ENCODE results near the gene ADAMTS8. TPM values are rescaled to one million over a fixed set of nuclear protein-coding genes. Genes with fewer than 3 reads are reported as not detected.

Gene ADAMTS8
- total RNA-seq, 1 experiment from 2014 or later = 0.07 TPM

GRCh38 chr11:130411223-130411622 is 17.2 kb downstream of the ADAMTS8 start:
- no peak overlapping the region for H2AFZ ChIP-seq (ENCODE audit: low read depth, low read length, poor library complexity, severe bottlenecking)
- CTCF ChIA-PET = no interaction called here
- no peaks in the 10 kb centered on the region for H3K36me3 ChIP-seq (ENCODE audit: control insufficient read depth in 1 of 2, insufficient read depth in 2 of 2, low read length in 2 of 2)
- ATAC-seq (no peak), DNase-seq (ENCODE audit: low read depth, low spot score) (no peak)
- intact Hi-C loops (cut with micrococcal nuclease) = no loop called here
- H3K9me3 ChIP-seq (ENCODE audit: control insufficient read depth in 1 of 2, insufficient read depth in 1 of 2, low read depth in 1 of 2, low read length in 2 of 2) = no peaks in the 10 kb centered on the region
- peaks cover 12% of the 10 kb centered on the region; the same call in 1 of the 2 replicates for H3K27me3 ChIP-seq (ENCODE audit: insufficient read depth, low read length)
- no peak for TF ChIP-seq EZH2phosphoT487 (IDR thresholded peaks at IDR 0.05; ENCODE audit: borderline replicate concordance)
- no peak for TF ChIP-seq SIN3A (IDR thresholded peaks at IDR 0.05; ENCODE audit: low read depth)
- TF ChIP-seq ZNF274 (IDR thresholded peaks at IDR 0.05; ENCODE audit: low read depth, low read length) = no peak
- no peak for TF ChIP-seq ZFX (IDR thresholded peaks at IDR 0.05)
- no peak for TF ChIP-seq CTCF (IDR thresholded peaks at IDR 0.05 in 2 of 3, conservative IDR thresholded peaks at IDR 0.05 in 1 of 3; ENCODE audit: borderline replicate concordance in 1 of 3, insufficient read depth in 1 of 3, low read depth in 2 of 3, low read length in 2 of 3)
- no peak for TF ChIP-seq CEBPB (IDR thresholded peaks at IDR 0.05; ENCODE audit: low read depth)
- no peak for TF ChIP-seq REST (IDR thresholded peaks at IDR 0.05; ENCODE audit: low read depth)
- TF ChIP-seq FOSL1 (IDR thresholded peaks at IDR 0.05; ENCODE audit: low read depth) = no peak
- TF ChIP-seq, protein P1, sequence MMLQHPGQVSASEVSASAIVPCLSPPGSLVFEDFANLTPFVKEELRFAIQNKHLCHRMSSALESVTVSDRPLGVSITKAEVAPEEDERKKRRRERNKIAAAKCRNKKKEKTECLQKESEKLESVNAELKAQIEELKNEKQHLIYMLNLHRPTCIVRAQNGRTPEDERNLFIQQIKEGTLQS (IDR thresholded peaks at IDR 0.05) = no peak
- TF ChIP-seq EGR1 (IDR thresholded peaks at IDR 0.05; ENCODE audit: low read depth) = no peak
- no peak overlapping the region for H3K9ac ChIP-seq (ENCODE audit: low read length)
- no peaks in the 10 kb centered on the region for H4K20me1 ChIP-seq (ENCODE audit: insufficient read depth)
- H3K79me2 ChIP-seq (ENCODE audit: insufficient read depth, low read length) = no peaks in the 10 kb centered on the region
- no peaks in the 10 kb centered on the region for H3K9me2 ChIP-seq (ENCODE audit: insufficient read depth)
- H3K4me2 ChIP-seq (ENCODE audit: low read length) = no peak overlapping the region
- peaks cover 0 to 7% of the 10 kb centered on the region in 2 experiments; a peak in 2 of 4 replicates for H3K4me1 ChIP-seq (ENCODE audit: control insufficient read depth in 1 of 2, insufficient read depth in 2 of 2, low read length in 2 of 2)
- no TSS peak for BruUV-seq (replicated peaks)
- RAD21 ChIA-PET (ENCODE audit: low non-redundant PET in 1 of 2, low total read pairs in 2 of 2, uncharacterized antibody in 2 of 2, unreplicated experiment in 2 of 2) = no interaction called here
- H3K4me3 ChIP-seq (replicated peaks in 1 of 2; ENCODE audit: low read depth in 1 of 2, low read length in 2 of 2) = no peak overlapping the region
- no peak overlapping the region for H3K27ac ChIP-seq (ENCODE audit: low read depth, low read length)
- POLR2A ChIA-PET = no interaction called here

Measured in HCT116 (cell line).